ENCODE results near the gene PSMC6. TPM values are rescaled to one million over a fixed set of nuclear protein-coding genes. Genes with fewer than 3 reads are reported as not detected.
A peak's percentile ranks its signal among the peaks of the same experiment; 100 is the strongest.

PSMC6 gene
- total RNA-seq, 1 donor from 2014 or later, result 101 TPM

DNA sequence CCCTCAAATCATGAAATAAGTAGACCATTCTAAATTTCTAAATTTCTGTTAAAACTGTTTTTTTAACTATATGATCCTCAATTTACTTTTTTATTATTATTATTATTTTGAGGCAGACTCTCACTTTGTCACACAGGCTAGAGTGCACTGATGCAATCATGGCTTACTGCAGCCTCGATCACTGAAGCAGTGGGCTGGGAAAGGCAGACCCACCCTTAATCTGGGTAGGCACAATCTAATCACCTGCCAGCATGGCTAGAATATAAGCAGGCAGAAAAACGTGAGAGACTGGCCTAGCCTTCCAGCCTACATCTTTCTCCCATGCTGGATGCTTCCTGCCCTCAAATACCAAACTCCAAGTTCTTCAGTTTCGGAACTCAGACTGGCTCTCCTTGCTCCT, 14.0 kb upstream of the PSMC6 start:
- Mint-ChIP-seq H3K27ac (ENCODE audit: unreplicated experiment) (no peak overlapping the region), H3K27me3 (ENCODE audit: unreplicated experiment) (peaks cover 5% of the 10 kb centered on the region), H3K4me1 (ENCODE audit: low read depth, unreplicated experiment) (peaks cover 3% of the 10 kb centered on the region), H3K4me3 (ENCODE audit: unreplicated experiment) (no peak overlapping the region), H3K9me3 (ENCODE audit: unreplicated experiment) (peaks cover 5% of the 10 kb centered on the region), H3K36me3 (ENCODE audit: unreplicated experiment) (peaks cover 4% of the 10 kb centered on the region)
- TF ChIP-seq, protein P1, sequence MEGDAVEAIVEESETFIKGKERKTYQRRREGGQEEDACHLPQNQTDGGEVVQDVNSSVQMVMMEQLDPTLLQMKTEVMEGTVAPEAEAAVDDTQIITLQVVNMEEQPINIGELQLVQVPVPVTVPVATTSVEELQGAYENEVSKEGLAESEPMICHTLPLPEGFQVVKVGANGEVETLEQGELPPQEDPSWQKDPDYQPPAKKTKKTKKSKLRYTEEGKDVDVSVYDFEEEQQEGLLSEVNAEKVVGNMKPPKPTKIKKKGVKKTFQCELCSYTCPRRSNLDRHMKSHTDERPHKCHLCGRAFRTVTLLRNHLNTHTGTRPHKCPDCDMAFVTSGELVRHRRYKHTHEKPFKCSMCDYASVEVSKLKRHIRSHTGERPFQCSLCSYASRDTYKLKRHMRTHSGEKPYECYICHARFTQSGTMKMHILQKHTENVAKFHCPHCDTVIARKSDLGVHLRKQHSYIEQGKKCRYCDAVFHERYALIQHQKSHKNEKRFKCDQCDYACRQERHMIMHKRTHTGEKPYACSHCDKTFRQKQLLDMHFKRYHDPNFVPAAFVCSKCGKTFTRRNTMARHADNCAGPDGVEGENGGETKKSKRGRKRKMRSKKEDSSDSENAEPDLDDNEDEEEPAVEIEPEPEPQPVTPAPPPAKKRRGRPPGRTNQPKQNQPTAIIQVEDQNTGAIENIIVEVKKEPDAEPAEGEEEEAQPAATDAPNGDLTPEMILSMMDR (IDR thresholded peaks at IDR 0.05; ENCODE audit: partially characterized antibody, unreplicated experiment), result no peak
- no peak for DNase-seq

- Mint-ChIP-seq H3K36me3 (ENCODE audit: unreplicated experiment) (peaks cover 4% of the 10 kb centered on the region), H3K27me3 (ENCODE audit: unreplicated experiment) (peaks cover 5% of the 10 kb centered on the region), H3K27ac (ENCODE audit: unreplicated experiment) (no peak overlapping the region), H3K9me3 (ENCODE audit: unreplicated experiment) (peaks cover 5% of the 10 kb centered on the region), H3K4me1 (ENCODE audit: low read depth, unreplicated experiment) (peaks cover 3% of the 10 kb centered on the region), H3K4me3 (ENCODE audit: unreplicated experiment) (no peak overlapping the region)
- TF ChIP-seq, protein P1 (IDR thresholded peaks at IDR 0.05; ENCODE audit: partially characterized antibody, unreplicated experiment), result no peak
- DNase-seq, result no peak
These were observed 13.5 kb upstream of the PSMC6 start for GRCh38 chr14:52693532-52693931.

GRCh38 chr14:52694761-52695480, 12.1 kb upstream of the PSMC6 start:
- Mint-ChIP-seq H3K4me1 (ENCODE audit: low read depth, unreplicated experiment) (peaks cover 3% of the 10 kb centered on the region), H3K27ac (ENCODE audit: unreplicated experiment) (peak overlapping the region; percentile 95), H3K27me3 (ENCODE audit: unreplicated experiment) (peaks cover 5% of the 10 kb centered on the region), H3K9me3 (ENCODE audit: unreplicated experiment) (peaks cover 5% of the 10 kb centered on the region), H3K36me3 (ENCODE audit: unreplicated experiment) (peaks cover 4% of the 10 kb centered on the region), H3K4me3 (ENCODE audit: unreplicated experiment) (peak overlapping the region; percentile 99)
- TF ChIP-seq, protein P1 (IDR thresholded peaks at IDR 0.05; ENCODE audit: partially characterized antibody, unreplicated experiment), result no peak
- no peak for DNase-seq

DNA sequence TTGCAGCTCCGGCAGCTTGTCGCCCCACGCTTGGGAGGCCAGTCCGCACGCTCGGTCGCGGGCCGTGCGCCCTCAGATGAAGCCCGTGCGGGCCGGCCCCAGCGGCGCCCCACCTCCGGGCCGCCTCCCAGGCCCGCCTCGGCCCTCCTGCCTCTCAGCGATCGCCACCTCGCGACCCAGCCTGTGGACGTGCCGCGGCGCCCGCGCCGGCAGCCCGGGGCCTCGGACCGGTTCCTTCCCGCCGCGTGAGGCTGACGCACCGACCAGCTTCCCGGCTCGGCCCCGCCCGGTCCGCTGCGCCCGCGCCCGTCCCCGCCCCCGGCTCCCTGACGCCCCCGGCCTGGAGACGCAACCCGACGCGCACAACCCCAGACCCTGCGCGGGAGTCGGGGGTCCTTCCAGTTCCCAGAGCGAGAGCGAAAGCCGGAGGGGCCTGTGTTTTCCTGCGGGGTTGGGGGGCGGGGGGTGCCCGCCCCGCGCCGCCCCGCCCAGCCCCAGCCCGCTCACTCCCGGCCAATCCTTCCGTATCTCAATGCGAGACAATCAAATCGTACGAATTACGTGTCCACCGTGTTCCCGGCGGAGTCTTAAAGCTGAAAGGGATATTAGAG, 11.4 kb upstream of the PSMC6 start, which contains the start of gene ERO1A:
Gene ERO1A, minus strand, starts transcription at position 78 of the 611 bp plus-strand sequence. Its CDS starts 77 bp downstream, at position 1.
- H3K27me3 Mint-ChIP-seq (ENCODE audit: unreplicated experiment), result peaks cover 5% of the 10 kb centered on the region
- H3K27ac Mint-ChIP-seq (ENCODE audit: unreplicated experiment), result peak within 1 kb of the TSS; percentile 95
- TF ChIP-seq, protein P1 (IDR thresholded peaks at IDR 0.05; ENCODE audit: partially characterized antibody, unreplicated experiment), result no peak
- peaks cover 5% of the 10 kb centered on the region for H3K9me3 Mint-ChIP-seq (ENCODE audit: unreplicated experiment)
- peaks cover 3% of the 10 kb centered on the region for H3K4me1 Mint-ChIP-seq (ENCODE audit: low read depth, unreplicated experiment)
- peaks cover 4% of the 10 kb centered on the region for H3K36me3 Mint-ChIP-seq (ENCODE audit: unreplicated experiment)
- peak; percentile 80 for DNase-seq
- peak within 1 kb of the TSS; percentile 99 for H3K4me3 Mint-ChIP-seq (ENCODE audit: unreplicated experiment)

DNA sequence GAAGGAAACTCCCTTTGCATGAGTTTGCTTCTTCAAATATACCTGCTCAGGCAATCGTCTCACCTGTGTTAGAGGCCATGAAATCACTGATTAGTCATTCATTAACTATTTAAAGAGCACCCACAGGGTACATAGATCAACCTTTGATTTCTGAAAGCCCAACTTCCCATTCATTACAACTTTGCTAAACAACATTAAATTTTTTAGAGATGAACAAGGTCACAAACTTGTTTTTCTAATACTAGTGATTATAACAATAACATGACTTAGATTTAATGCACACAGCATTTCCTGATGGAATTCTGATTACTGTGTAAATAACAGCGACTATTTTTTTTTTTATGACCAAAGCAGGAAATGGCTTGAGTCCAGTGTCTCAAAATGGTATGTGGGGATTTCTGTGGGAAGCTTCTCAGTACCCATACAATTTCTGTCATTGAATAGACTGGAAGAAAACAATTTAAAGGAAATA, 6.3 kb upstream of the PSMC6 start:
- H3K4me3 Mint-ChIP-seq (ENCODE audit: unreplicated experiment), result no peak overlapping the region
- peaks cover 4% of the 10 kb centered on the region for H3K36me3 Mint-ChIP-seq (ENCODE audit: unreplicated experiment)
- DNase-seq, result no peak
- H3K27ac Mint-ChIP-seq (ENCODE audit: unreplicated experiment), result no peak overlapping the region
- TF ChIP-seq, protein P1 (IDR thresholded peaks at IDR 0.05; ENCODE audit: partially characterized antibody, unreplicated experiment), result no peak
- H3K4me1 Mint-ChIP-seq (ENCODE audit: low read depth, unreplicated experiment), result no peaks in the 10 kb centered on the region
- peaks cover 1% of the 10 kb centered on the region for H3K9me3 Mint-ChIP-seq (ENCODE audit: unreplicated experiment)
- H3K27me3 Mint-ChIP-seq (ENCODE audit: unreplicated experiment), result peaks cover 1% of the 10 kb centered on the region
